AG09309 (cell line): ENCODE measurements around the gene HNRNPLL.
"Not testable (repeated sequence)": the region's sequence is repeated elsewhere in the genome, so short reads cannot be mapped to it uniquely, and the experiment has no call there.

Experiments
- DNase-seq: peaks from one replicate; pipeline ENCODE4 v3.0.0-alpha.2; 2010; ENCODE audit warnings: low read depth
- H3K4me3 ChIP-seq: 2 replicates; pipeline ENCODE4 v1.5.1; 2011; ENCODE audit warnings: mild to moderate bottlenecking, low read depth, low read length, moderate library complexity; ENCODE audit not compliant: control insufficient read depth
- TF ChIP-seq, protein P1 (sequence below): IDR thresholded peaks from 2 replicates; pipeline ENCODE4 v1.5.1; 2011; ENCODE audit warnings: mild to moderate bottlenecking, low read depth, low read length, inconsistent platforms; ENCODE audit not compliant: insufficient read depth, control insufficient read depth; ENCODE audit errors: missing control alignments

The HNRNPLL gene

DNA sequence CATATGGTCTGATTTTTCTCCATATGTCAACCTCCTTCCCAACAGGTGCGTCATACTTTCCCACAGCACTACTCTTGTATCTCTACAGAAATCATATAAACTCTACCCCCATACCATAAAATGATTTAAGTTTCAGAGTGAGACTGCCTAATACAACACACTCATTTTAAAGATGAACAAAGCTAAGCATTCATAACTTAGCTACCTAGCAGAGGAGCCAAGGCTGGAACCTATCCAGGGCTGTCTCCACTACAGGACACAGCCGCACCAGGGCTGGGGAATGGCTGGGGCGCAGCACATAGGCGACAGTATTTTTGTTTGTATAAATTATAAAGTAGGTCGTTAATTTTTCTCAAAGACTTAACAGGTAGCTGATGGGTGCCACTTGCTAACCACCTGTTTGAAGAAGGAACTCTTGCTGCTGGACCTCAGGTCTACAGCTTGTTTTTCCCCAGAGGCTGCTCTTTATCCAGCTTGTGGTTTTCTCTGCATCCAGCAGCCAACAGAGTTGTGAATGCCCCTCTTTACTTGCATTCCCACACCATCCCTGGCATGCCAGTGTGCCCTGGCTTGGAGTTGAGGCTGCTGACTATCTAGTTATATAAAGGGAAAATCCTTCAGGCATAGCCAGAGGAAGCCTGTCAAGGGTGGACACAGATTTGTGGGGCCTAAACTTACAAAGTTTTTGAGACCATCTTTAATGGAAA is 62.0 kb downstream of the HNRNPLL start:
- no peak for DNase-seq
- TF ChIP-seq, protein P1, sequence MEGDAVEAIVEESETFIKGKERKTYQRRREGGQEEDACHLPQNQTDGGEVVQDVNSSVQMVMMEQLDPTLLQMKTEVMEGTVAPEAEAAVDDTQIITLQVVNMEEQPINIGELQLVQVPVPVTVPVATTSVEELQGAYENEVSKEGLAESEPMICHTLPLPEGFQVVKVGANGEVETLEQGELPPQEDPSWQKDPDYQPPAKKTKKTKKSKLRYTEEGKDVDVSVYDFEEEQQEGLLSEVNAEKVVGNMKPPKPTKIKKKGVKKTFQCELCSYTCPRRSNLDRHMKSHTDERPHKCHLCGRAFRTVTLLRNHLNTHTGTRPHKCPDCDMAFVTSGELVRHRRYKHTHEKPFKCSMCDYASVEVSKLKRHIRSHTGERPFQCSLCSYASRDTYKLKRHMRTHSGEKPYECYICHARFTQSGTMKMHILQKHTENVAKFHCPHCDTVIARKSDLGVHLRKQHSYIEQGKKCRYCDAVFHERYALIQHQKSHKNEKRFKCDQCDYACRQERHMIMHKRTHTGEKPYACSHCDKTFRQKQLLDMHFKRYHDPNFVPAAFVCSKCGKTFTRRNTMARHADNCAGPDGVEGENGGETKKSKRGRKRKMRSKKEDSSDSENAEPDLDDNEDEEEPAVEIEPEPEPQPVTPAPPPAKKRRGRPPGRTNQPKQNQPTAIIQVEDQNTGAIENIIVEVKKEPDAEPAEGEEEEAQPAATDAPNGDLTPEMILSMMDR, result no peak
- no peak overlapping the region for H3K4me3 ChIP-seq

DNA sequence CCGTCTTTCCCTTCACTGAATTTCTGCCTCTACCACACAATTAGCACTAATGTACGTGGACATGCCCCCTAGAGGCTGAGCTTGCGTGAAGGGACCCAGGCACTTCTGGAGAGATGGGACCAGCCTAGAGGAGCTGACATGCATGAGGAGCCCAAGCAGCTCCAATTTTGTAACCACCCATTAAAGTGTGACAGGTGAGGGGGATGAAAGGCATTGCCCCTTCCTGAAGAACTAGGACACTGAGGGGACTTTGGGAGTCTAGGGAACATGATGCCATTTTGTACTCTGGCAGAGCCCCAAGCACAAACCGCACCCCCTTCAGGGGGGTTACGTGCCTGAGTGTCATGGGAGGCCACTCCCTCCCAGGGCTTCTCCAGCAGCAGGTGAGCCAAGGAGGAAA is 63.6 kb downstream of the HNRNPLL start:
- TF ChIP-seq, protein P1, result no peak
- no peak overlapping the region for H3K4me3 ChIP-seq
- no peak for DNase-seq

- no peak overlapping the region for H3K4me3 ChIP-seq
- no peak for DNase-seq
- TF ChIP-seq, protein P1, result no peak
Measured at GRCh38 chr2:38537937-38538525, 64.7 kb downstream of the HNRNPLL start.

DNA sequence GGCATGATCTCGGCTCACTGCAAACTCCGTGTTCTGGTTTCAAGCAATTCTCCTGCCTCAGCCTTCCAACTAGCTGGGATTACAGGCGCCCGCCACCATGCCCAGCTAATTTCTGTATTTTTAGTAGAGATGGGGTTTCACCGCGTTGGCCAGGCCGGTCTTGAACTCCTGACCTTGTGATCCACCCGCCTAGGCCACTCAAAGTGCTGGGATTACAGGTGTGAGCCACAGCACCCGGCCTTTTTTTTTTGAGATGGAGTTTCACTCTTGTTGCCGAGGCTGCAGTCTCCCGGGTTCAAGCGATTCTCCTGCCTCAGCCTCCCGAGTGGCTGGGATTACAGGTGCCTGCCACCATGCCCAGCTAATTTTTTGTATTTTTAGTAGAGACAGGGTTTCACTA is 65.4 kb downstream of the HNRNPLL start:
- H3K4me3 ChIP-seq, DNase-seq: not testable (repeated sequence)

DNA sequence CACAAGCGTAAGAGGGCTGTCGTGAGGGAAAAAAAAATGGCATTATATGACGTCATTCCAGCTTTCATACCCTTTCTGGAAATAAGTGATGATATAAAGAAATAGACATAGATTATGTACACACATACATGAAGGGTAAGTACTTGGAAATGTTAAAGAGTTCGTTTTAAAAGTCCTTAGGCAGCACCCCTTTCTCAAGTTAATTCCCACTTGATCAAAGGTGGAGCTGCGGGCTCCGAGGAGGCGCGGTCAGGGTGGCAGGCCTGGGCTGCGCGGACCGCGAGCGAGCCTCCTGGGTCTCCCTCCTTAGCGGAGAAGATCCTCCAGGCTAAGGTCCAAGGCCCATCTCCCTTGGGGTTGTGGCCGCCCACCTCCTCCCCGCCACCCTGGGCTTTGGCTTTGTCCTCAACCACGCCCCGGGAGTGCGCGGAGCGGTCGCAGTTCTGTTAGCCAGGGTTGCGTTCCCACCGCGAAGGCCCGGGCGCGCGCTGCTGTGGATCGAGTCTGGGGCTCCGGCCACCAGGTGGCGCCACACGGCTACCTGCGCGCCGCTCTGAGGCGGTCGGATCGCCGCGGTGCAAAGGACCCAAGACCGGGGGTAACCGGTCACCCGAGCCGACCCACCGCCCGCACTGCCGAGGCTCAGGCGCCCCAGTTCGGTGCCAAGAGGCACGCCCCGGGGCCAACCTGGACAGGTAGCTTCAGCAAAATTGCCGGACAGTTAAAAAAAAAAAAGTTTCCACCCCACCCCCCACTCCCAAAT is 66.8 kb downstream of the HNRNPLL start:
- TF ChIP-seq, protein P1, result peak; percentile 77
- DNase-seq, result no peak
- peak overlapping the region; percentile 67 for H3K4me3 ChIP-seq

DNA sequence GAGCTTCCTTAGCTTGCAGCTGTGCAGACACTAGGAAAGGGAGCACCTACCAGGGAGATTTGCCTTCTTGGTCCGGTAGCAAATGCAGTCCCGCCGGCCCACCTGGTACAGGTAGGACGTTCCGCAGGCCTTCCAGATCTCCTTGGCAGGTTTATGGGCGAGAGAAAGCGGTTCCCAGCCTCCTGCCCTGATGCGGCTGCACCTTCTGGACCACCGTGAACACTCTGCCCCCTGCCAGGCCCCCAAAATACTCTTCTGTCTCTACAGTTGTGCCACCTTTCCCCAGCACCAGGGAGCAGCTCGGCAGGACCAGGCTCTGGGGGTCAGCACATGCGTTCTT is 67.4 kb downstream of the HNRNPLL start:
- DNase-seq, result no peak
- H3K4me3 ChIP-seq, result no peak overlapping the region
- TF ChIP-seq, protein P1, result no peak
